Hematopoietic multipotent progenitor cell treated with erythropoietin and hydrocortisone succinate and interleukin-3 and kit ligand, for 17 days (in vitro differentiated cells): ENCODE results near the gene TOE1.
A peak's percentile ranks its signal among the peaks of the same experiment; 100 is the strongest.
"Not testable (repeated sequence)": the region's sequence is repeated elsewhere in the genome, so short reads cannot be mapped to it uniquely, and the experiment has no call there.

Experiments
- DNase-seq: peaks from one replicate; pipeline ENCODE4 v3.0.0-alpha.2; 2015; ENCODE audit warnings: low spot score

TOE1 gene

GRCh38 chr1:45339789-45340558 lies at the start of gene TOE1, which contains the start of gene MUTYH:
TSS of gene TOE1 (plus strand) at chr1:45340170. CDS start at chr1:45340253, 83 bp downstream.
TSS of gene MUTYH (minus strand) at chr1:45340440. CDS start at chr1:45334505, 5,935 bp downstream.
- DNase-seq, result peak; percentile 71

GRCh38 chr1:45291002-45291401 lies 49.0 kb upstream of the TOE1 start:
- not testable (repeated sequence) for DNase-seq

- DNase-seq, result no peak
These were observed 48.3 kb upstream of the TOE1 start for GRCh38 chr1:45291716-45292115.

- no peak for DNase-seq
These were observed 42.2 kb upstream of the TOE1 start for GRCh38 chr1:45297666-45298356.

GRCh38 chr1:45299296-45299695 lies 40.7 kb upstream of the TOE1 start:
- no peak for DNase-seq

- DNase-seq, result peak; percentile 65
These were observed 39.8 kb upstream of the TOE1 start for GRCh38 chr1:45299981-45300668.

GRCh38 chr1:45300669-45300997 lies 39.3 kb upstream of the TOE1 start:
- no peak for DNase-seq

- no peak for DNase-seq
These were observed 37.3 kb upstream of the TOE1 start for GRCh38 chr1:45302505-45303150.

GRCh38 chr1:45303520-45304310 lies 36.3 kb upstream of the TOE1 start:
- DNase-seq, result peak; percentile 94

- no peak for DNase-seq
These were observed 35.5 kb upstream of the TOE1 start for GRCh38 chr1:45304311-45305081.

- no peak for DNase-seq
These were observed 34.7 kb upstream of the TOE1 start for GRCh38 chr1:45305231-45305630.

- DNase-seq, result no peak
These were observed 33.7 kb upstream of the TOE1 start for GRCh38 chr1:45306319-45306718.

GRCh38 chr1:45306905-45307304 lies 33.1 kb upstream of the TOE1 start:
- DNase-seq, result no peak

- no peak for DNase-seq
These were observed 25.7 kb upstream of the TOE1 start for GRCh38 chr1:45314266-45314665.

GRCh38 chr1:45317166-45317565 lies 22.8 kb upstream of the TOE1 start:
- no peak for DNase-seq

- no peak for DNase-seq
These were observed 20.2 kb upstream of the TOE1 start for GRCh38 chr1:45319761-45320160.

- DNase-seq, result no peak
These were observed 18.5 kb upstream of the TOE1 start for GRCh38 chr1:45321444-45321843.

GRCh38 chr1:45322486-45323040 lies 17.4 kb upstream of the TOE1 start:
- DNase-seq, result no peak

- DNase-seq, result no peak
These were observed 14.0 kb upstream of the TOE1 start for GRCh38 chr1:45325851-45326506.
